ENCODE results near the gene ADARB1.

Gene ADARB1

DNA sequence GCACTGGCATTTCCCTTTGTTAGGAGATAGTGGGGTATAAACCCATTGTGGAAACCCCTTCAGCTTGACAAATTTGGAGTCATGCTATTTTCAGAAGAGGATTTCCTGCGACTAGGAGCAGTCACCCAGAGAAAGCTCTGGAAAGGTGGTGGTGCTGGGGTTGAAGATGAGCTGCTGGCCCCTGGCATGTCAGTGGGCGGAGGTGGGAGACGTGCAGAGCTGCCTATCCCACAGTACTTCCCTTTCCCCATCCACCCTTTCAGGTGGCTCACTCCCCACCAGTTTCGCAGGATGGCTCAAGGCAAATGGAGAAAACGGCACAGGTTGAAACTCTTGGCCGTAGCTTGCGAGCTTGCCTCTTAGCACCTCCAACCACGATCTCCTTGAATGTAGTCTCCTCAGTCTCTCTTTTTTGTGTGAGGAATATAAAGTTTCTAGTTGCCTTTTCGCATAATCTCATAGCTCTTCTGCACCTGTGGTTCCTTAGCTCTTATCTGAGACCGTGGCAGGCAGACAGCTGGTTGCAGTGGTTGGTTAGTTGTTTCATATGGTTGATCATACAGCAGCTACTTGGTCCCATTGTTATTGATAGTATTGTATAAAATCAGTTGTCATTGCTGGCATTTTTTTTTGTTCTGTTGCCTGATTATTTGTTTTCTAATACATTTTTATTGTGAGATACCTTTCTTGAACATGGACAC lies 48.2 kb downstream of the ADARB1 start:
- TF ChIP-seq, protein P1, sequence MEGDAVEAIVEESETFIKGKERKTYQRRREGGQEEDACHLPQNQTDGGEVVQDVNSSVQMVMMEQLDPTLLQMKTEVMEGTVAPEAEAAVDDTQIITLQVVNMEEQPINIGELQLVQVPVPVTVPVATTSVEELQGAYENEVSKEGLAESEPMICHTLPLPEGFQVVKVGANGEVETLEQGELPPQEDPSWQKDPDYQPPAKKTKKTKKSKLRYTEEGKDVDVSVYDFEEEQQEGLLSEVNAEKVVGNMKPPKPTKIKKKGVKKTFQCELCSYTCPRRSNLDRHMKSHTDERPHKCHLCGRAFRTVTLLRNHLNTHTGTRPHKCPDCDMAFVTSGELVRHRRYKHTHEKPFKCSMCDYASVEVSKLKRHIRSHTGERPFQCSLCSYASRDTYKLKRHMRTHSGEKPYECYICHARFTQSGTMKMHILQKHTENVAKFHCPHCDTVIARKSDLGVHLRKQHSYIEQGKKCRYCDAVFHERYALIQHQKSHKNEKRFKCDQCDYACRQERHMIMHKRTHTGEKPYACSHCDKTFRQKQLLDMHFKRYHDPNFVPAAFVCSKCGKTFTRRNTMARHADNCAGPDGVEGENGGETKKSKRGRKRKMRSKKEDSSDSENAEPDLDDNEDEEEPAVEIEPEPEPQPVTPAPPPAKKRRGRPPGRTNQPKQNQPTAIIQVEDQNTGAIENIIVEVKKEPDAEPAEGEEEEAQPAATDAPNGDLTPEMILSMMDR (IDR thresholded peaks at IDR 0.05; ENCODE audit: borderline replicate concordance, control extremely low read depth, extremely low read depth, insufficient read depth, missing control alignments) = no peak
- DNase-seq (ENCODE audit: low spot score) = no peak
- in situ Hi-C loops (cut with MboI; ENCODE audit: low sequenced_read_pairs, unreplicated experiment) = no loop called here

GRCh38 chr21:45123440-45123839 lies 49.1 kb downstream of the ADARB1 start:
- DNase-seq (ENCODE audit: low spot score) = no peak
- in situ Hi-C loops (cut with MboI; ENCODE audit: low sequenced_read_pairs, unreplicated experiment) = no loop called here
- TF ChIP-seq, protein P1 (IDR thresholded peaks at IDR 0.05; ENCODE audit: borderline replicate concordance, control extremely low read depth, extremely low read depth, insufficient read depth, missing control alignments) = no peak

DNA sequence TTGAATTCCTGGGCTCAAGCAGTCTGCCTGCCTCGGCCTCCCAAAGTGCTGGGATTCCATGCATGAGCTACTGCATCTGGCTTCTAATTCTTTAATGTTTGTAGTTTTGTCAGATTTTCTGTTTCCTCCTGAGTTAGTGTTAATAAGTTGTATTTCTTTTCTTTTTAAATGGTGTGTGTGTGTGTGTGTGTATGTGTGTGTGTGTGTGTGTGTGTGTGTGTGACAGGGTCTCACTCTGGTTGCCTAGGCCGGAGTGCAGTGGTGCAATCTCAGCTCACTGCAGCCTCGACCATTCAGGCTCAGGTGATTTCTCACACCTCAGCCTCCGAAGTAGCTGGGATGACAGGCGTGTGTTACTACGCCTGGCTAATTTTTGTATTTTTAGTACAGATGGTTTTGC lies 50.2 kb downstream of the ADARB1 start:
- in situ Hi-C loops (cut with MboI; ENCODE audit: low sequenced_read_pairs, unreplicated experiment) = no loop called here
- TF ChIP-seq, protein P1 (IDR thresholded peaks at IDR 0.05; ENCODE audit: borderline replicate concordance, control extremely low read depth, extremely low read depth, insufficient read depth, missing control alignments) = no peak
- no peak for DNase-seq (ENCODE audit: low spot score)

DNA sequence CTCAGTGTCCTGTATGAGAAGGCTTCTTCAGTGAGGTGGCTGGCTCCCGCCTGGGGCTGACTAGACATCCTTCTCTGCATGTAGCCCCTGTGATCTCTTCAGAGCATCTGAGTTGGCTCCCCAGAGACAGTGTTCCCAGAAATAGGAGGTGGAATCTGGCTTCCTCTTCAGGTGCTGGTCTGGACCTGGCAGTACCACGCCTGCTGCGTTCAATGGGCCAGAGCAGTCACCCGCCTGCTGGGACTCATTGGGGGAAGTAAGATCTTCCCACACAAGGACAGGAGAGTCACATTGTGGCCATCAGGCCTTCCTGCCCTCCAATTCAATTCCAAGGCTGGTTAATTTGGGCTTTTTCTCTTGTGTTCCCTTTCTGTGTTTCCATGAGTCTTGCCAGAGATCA lies 51.0 kb downstream of the ADARB1 start:
- DNase-seq (ENCODE audit: low spot score) = no peak
- in situ Hi-C loops (cut with MboI; ENCODE audit: low sequenced_read_pairs, unreplicated experiment) = loop anchor here (25.0 kb wide), 1 partner anchor 312 kb away; no protein-coding TSS in a partner anchor
- TF ChIP-seq, protein P1 (IDR thresholded peaks at IDR 0.05; ENCODE audit: borderline replicate concordance, control extremely low read depth, extremely low read depth, insufficient read depth, missing control alignments) = no peak

- in situ Hi-C loops (cut with MboI; ENCODE audit: low sequenced_read_pairs, unreplicated experiment) = loop anchor here (25.0 kb wide), 1 partner anchor 311 kb away; no protein-coding TSS in a partner anchor
- TF ChIP-seq, protein P1 (IDR thresholded peaks at IDR 0.05; ENCODE audit: borderline replicate concordance, control extremely low read depth, extremely low read depth, insufficient read depth, missing control alignments) = no peak
- DNase-seq (ENCODE audit: low spot score) = no peak
Observed at GRCh38 chr21:45126204-45126626, 51.8 kb downstream of the ADARB1 start.

GRCh38 chr21:45126983-45127382 lies 52.6 kb downstream of the ADARB1 start:
- TF ChIP-seq, protein P1 (IDR thresholded peaks at IDR 0.05; ENCODE audit: borderline replicate concordance, control extremely low read depth, extremely low read depth, insufficient read depth, missing control alignments) = no peak
- in situ Hi-C loops (cut with MboI; ENCODE audit: low sequenced_read_pairs, unreplicated experiment) = loop anchor here (25.0 kb wide), 1 partner anchor 310 kb away; no protein-coding TSS in a partner anchor
- DNase-seq (ENCODE audit: low spot score) = no peak
